ENCODE measurements around the gene LIMS1.

GRCh38 chr2:108574332-108574731, 40.1 kb downstream of the LIMS1 start:
- TF ChIP-seq MAX (IDR thresholded peaks at IDR 0.05; ENCODE audit: insufficient read depth, insufficient read length) (no peak), CTCF (IDR thresholded peaks at IDR 0.05; ENCODE audit: extremely low read depth in 1 of 2, insufficient read depth in 1 of 2, low read depth in 1 of 2, low read length in 2 of 2) (no peak), POLR2AphosphoS5 (IDR thresholded peaks at IDR 0.05; ENCODE audit: insufficient read depth, low read depth, low read length) (no peak), EZH2 (IDR thresholded peaks at IDR 0.05; ENCODE audit: borderline replicate concordance, low read depth, low read length, severe bottlenecking) (no peak), POLR2A (IDR thresholded peaks at IDR 0.05; ENCODE audit: low read depth, low read length) (no peak), JUN (IDR thresholded peaks at IDR 0.05; ENCODE audit: borderline replicate concordance, insufficient read depth, insufficient read length, low read depth) (no peak), FOS (IDR thresholded peaks at IDR 0.05; ENCODE audit: borderline replicate concordance, insufficient read depth, low read length) (no peak), MYC (IDR thresholded peaks at IDR 0.05; ENCODE audit: low read depth, low read length) (no peak)

Measured in endothelial cell of umbilical vein (primary cell).